Neural crest cell (in vitro differentiated cells): ENCODE data around the gene OGFR. TPM values are rescaled to one million over a fixed set of nuclear protein-coding genes. Genes with fewer than 3 reads are reported as not detected.
"Not testable (repeated sequence)": the region's sequence is repeated elsewhere in the genome, so short reads cannot be mapped to it uniquely, and the experiment has no call there.

ENCODE experiments used
- DNase-seq: peaks from one replicate; pipeline ENCODE4 v3.0.0; 2021; ENCODE audit warnings: low read depth, mixed read lengths, low spot score
- H3K27ac Mint-ChIP-seq: one replicate; pipeline ENCODE4 v1.8.0; 2021; ENCODE audit warnings: mild to moderate bottlenecking, mixed read lengths; ENCODE audit not compliant: unreplicated experiment
- H3K27me3 Mint-ChIP-seq: 2 replicates; pipeline ENCODE4 v1.8.0; 2021; ENCODE audit warnings: low read depth, mild to moderate bottlenecking, mixed read lengths
- H3K36me3 Mint-ChIP-seq: 2 replicates; pipeline ENCODE4 v1.8.0; 2021; ENCODE audit warnings: low read depth, mild to moderate bottlenecking, mixed read lengths
- H3K4me1 Mint-ChIP-seq: 2 replicates; pipeline ENCODE4 v1.8.0; 2021; ENCODE audit warnings: mixed read lengths
- H3K4me3 Mint-ChIP-seq: one replicate; pipeline ENCODE4 v1.8.0; 2021; ENCODE audit warnings: mild to moderate bottlenecking, mixed read lengths
- H3K9me3 Mint-ChIP-seq: 2 replicates; pipeline ENCODE4 v1.8.0; 2021; ENCODE audit warnings: mixed read lengths
- CTCF ChIP-seq: fragments of 200-600 bp; sonication (generic); conservative IDR thresholded peaks from 2 replicates; pipeline ENCODE4 v1.5.0; 2021; ENCODE audit warnings: antibody characterized with exemption, mild to moderate bottlenecking
- total RNA-seq: library from RNA; stranded (reverse); gene quantifications from 2 replicates; pipeline ENCODE4 v1.2.1, GENCODE V29; 2021

OGFR gene
- total RNA-seq, 1 donor from 2014 or later: 36.7 TPM

- Mint-ChIP-seq H3K36me3 (peaks cover 23% of the 10 kb centered on the region), H3K4me3 (no peak overlapping the region), H3K9me3 (no peaks in the 10 kb centered on the region), H3K27ac (no peak overlapping the region), H3K4me1 (peaks cover 12% of the 10 kb centered on the region), H3K27me3 (no peaks in the 10 kb centered on the region)
- DNase-seq: no peak
- no peak for TF ChIP-seq CTCF
Observed at GRCh38 chr20:62852196-62852595, 47.6 kb downstream of the OGFR start.

GRCh38 chr20:62852841-62853240, 48.2 kb downstream of the OGFR start:
- no peak for TF ChIP-seq CTCF
- H3K27ac Mint-ChIP-seq: no peak overlapping the region
- H3K36me3 Mint-ChIP-seq: peaks cover 20% of the 10 kb centered on the region
- H3K4me3 Mint-ChIP-seq: no peak overlapping the region
- H3K4me1 Mint-ChIP-seq: peaks cover 8% of the 10 kb centered on the region
- no peaks in the 10 kb centered on the region for H3K9me3 Mint-ChIP-seq
- no peak for DNase-seq
- no peaks in the 10 kb centered on the region for H3K27me3 Mint-ChIP-seq

- not testable (repeated sequence) for H3K27me3 Mint-ChIP-seq, H3K27ac Mint-ChIP-seq, DNase-seq, H3K9me3 Mint-ChIP-seq, H3K4me1 Mint-ChIP-seq, H3K4me3 Mint-ChIP-seq
- H3K36me3 Mint-ChIP-seq: peaks cover 18% of the 10 kb centered on the region
Observed at GRCh38 chr20:62853304-62853703, 48.7 kb downstream of the OGFR start.

- peaks cover 9% of the 10 kb centered on the region for H3K4me1 Mint-ChIP-seq
- H3K27me3 Mint-ChIP-seq: no peaks in the 10 kb centered on the region
- H3K36me3 Mint-ChIP-seq: peaks cover 18% of the 10 kb centered on the region
- no peaks in the 10 kb centered on the region for H3K9me3 Mint-ChIP-seq
- DNase-seq: no peak
- no peak for TF ChIP-seq CTCF
- H3K27ac Mint-ChIP-seq: no peak overlapping the region
- no peak overlapping the region for H3K4me3 Mint-ChIP-seq
Observed at GRCh38 chr20:62854121-62854520, 49.5 kb downstream of the OGFR start.

GRCh38 chr20:62855120-62855519, 50.5 kb downstream of the OGFR start:
- Mint-ChIP-seq H3K4me1 (peaks cover 10% of the 10 kb centered on the region), H3K4me3 (no peak overlapping the region), H3K27me3 (peaks cover 8% of the 10 kb centered on the region), H3K27ac (no peak overlapping the region), H3K9me3 (no peaks in the 10 kb centered on the region), H3K36me3 (peaks cover 15% of the 10 kb centered on the region)
- no peak for TF ChIP-seq CTCF
- DNase-seq: no peak

- Mint-ChIP-seq H3K27ac (no peak overlapping the region), H3K36me3 (peaks cover 11% of the 10 kb centered on the region), H3K4me1 (peaks cover 15% of the 10 kb centered on the region), H3K9me3 (no peaks in the 10 kb centered on the region), H3K27me3 (peaks cover 13% of the 10 kb centered on the region), H3K4me3 (no peak overlapping the region)
- no peak for TF ChIP-seq CTCF
- no peak for DNase-seq
Observed at GRCh38 chr20:62856931-62857619, 52.4 kb downstream of the OGFR start.
